HAP-1 (cell line): ENCODE measurements around the gene CDK6.
A peak's percentile ranks its signal among the peaks of the same experiment; 100 is the strongest.

Experiments used
- DNase-seq, 2 experiments: peaks; one replicate each; pipeline ENCODE4 v3.0.0-alpha.2; 2016 to 2020; ENCODE audit warnings: low spot score in 2 of 2
- H3K27me3 ChIP-seq: fragments of 250-450 bp; sonication (Bioruptor Pico); 2 replicates; pipeline ENCODE4 v1.5.1; 2020; ENCODE audit warnings: low read depth, mild to moderate bottlenecking, moderate library complexity
- H3K36me3 ChIP-seq: fragments of 250-450 bp; sonication (Bioruptor Pico); replicated peaks from 2 replicates; pipeline ENCODE4 v1.5.1; 2020; ENCODE audit warnings: mild to moderate bottlenecking
- H3K4me1 ChIP-seq: fragments of 250-450 bp; sonication (Bioruptor Pico); 2 replicates; pipeline ENCODE4 v1.5.1; 2020; ENCODE audit warnings: mild to moderate bottlenecking
- H3K4me3 ChIP-seq: fragments of 250-450 bp; sonication (Bioruptor Pico); 2 replicates; pipeline ENCODE4 v1.5.1; 2020; ENCODE audit warnings: mild to moderate bottlenecking, moderate library complexity
- H3K9me3 ChIP-seq: fragments of 250-450 bp; sonication (Bioruptor Pico); 2 replicates; pipeline ENCODE4 v1.5.1; 2020; ENCODE audit warnings: mild to moderate bottlenecking, moderate library complexity
- in situ Hi-C: fragments of 300-500 bp; cut with MboI; formaldehyde crosslinking; loops from 3 replicates; pipeline ENCODE4 v1.14.3; 2020; ENCODE audit warnings: low sequenced_read_pairs, inconsistent platforms, mixed read lengths

Gene CDK6

GRCh38 chr7:92624298-92624996 is 211.9 kb downstream of the CDK6 start:
- Histone ChIP-seq H3K9me3 (no peaks in the 10 kb centered on the region), H3K36me3 (no peaks in the 10 kb centered on the region), H3K27me3 (no peaks in the 10 kb centered on the region), H3K4me1 (no peaks in the 10 kb centered on the region), H3K4me3 (no peak overlapping the region)
- in situ Hi-C loops = loop anchor here (5.0 to 10.0 kb wide), 2 partner anchors 210 to 428 kb away; partner anchors contain the start of gene CDK6
- DNase-seq = no peak

GRCh38 chr7:92623544-92623943 is 212.8 kb downstream of the CDK6 start:
- H3K4me1 ChIP-seq = no peaks in the 10 kb centered on the region
- no peaks in the 10 kb centered on the region for H3K36me3 ChIP-seq
- DNase-seq = no peak
- H3K4me3 ChIP-seq = no peak overlapping the region
- H3K27me3 ChIP-seq = no peaks in the 10 kb centered on the region
- in situ Hi-C loops = loop anchor here (5.0 to 10.0 kb wide), 2 partner anchors 211 to 429 kb away; partner anchors contain the start of gene CDK6
- H3K9me3 ChIP-seq = no peaks in the 10 kb centered on the region

- Histone ChIP-seq H3K4me3 (no peak overlapping the region), H3K36me3 (no peaks in the 10 kb centered on the region), H3K4me1 (no peaks in the 10 kb centered on the region), H3K27me3 (no peaks in the 10 kb centered on the region), H3K9me3 (no peaks in the 10 kb centered on the region)
- no peak for DNase-seq
- in situ Hi-C loops = loop anchor here (5.0 to 10.0 kb wide), 2 partner anchors 212 to 430 kb away; partner anchors contain the start of gene CDK6
Observed at GRCh38 chr7:92622685-92623084, 213.7 kb downstream of the CDK6 start.

GRCh38 chr7:92622030-92622429 is 214.3 kb downstream of the CDK6 start:
- Histone ChIP-seq H3K36me3 (no peaks in the 10 kb centered on the region), H3K9me3 (no peaks in the 10 kb centered on the region), H3K27me3 (no peaks in the 10 kb centered on the region), H3K4me1 (no peaks in the 10 kb centered on the region), H3K4me3 (no peak overlapping the region)
- DNase-seq = no peak
- in situ Hi-C loops = loop anchor here (5.0 to 10.0 kb wide), 2 partner anchors 213 to 430 kb away; partner anchors contain the start of gene CDK6

GRCh38 chr7:92621561-92622023 is 214.8 kb downstream of the CDK6 start:
- DNase-seq = no peak
- Histone ChIP-seq H3K9me3 (no peaks in the 10 kb centered on the region), H3K36me3 (no peaks in the 10 kb centered on the region), H3K4me3 (no peak overlapping the region), H3K4me1 (no peaks in the 10 kb centered on the region), H3K27me3 (no peaks in the 10 kb centered on the region)
- in situ Hi-C loops = loop anchor here (5.0 to 10.0 kb wide), 2 partner anchors 213 to 431 kb away; partner anchors contain the start of gene CDK6

GRCh38 chr7:92621026-92621540 is 215.3 kb downstream of the CDK6 start:
- H3K9me3 ChIP-seq = no peaks in the 10 kb centered on the region
- no peak overlapping the region for H3K4me3 ChIP-seq
- H3K27me3 ChIP-seq = no peaks in the 10 kb centered on the region
- in situ Hi-C loops = loop anchor here (5.0 to 10.0 kb wide), 2 partner anchors 214 to 431 kb away; partner anchors contain the start of gene CDK6
- no peaks in the 10 kb centered on the region for H3K36me3 ChIP-seq
- no peaks in the 10 kb centered on the region for H3K4me1 ChIP-seq
- peak; percentile 77 to 80 for DNase-seq

- in situ Hi-C loops = no loop called here
- no peaks in the 10 kb centered on the region for H3K27me3 ChIP-seq
- DNase-seq = no peak
- H3K4me3 ChIP-seq = no peak overlapping the region
- no peaks in the 10 kb centered on the region; the same call in 1 of the 2 replicates for H3K36me3 ChIP-seq
- no peaks in the 10 kb centered on the region for H3K4me1 ChIP-seq
- H3K9me3 ChIP-seq = no peaks in the 10 kb centered on the region
Observed at GRCh38 chr7:92615861-92616260, 220.5 kb downstream of the CDK6 start.

GRCh38 chr7:92614660-92615174 is 221.7 kb downstream of the CDK6 start:
- no peak overlapping the region for H3K4me3 ChIP-seq
- no peaks in the 10 kb centered on the region for H3K4me1 ChIP-seq
- no peaks in the 10 kb centered on the region for H3K9me3 ChIP-seq
- in situ Hi-C loops = no loop called here
- H3K27me3 ChIP-seq = no peaks in the 10 kb centered on the region
- no peak for DNase-seq
- H3K36me3 ChIP-seq = no peaks in the 10 kb centered on the region; the same call in 1 of the 2 replicates

GRCh38 chr7:92613720-92614119 is 222.7 kb downstream of the CDK6 start:
- in situ Hi-C loops = no loop called here
- Histone ChIP-seq H3K4me1 (no peaks in the 10 kb centered on the region), H3K27me3 (no peaks in the 10 kb centered on the region), H3K9me3 (no peaks in the 10 kb centered on the region), H3K36me3 (no peaks in the 10 kb centered on the region; the same call in 1 of the 2 replicates), H3K4me3 (no peak overlapping the region)
- no peak for DNase-seq

- no peaks in the 10 kb centered on the region for H3K27me3 ChIP-seq
- DNase-seq = no peak
- in situ Hi-C loops = no loop called here
- H3K4me3 ChIP-seq = no peak overlapping the region
- H3K36me3 ChIP-seq = no peaks in the 10 kb centered on the region; the same call in 1 of the 2 replicates
- H3K4me1 ChIP-seq = no peaks in the 10 kb centered on the region
- H3K9me3 ChIP-seq = no peaks in the 10 kb centered on the region
Observed at GRCh38 chr7:92613214-92613613, 223.2 kb downstream of the CDK6 start.

GRCh38 chr7:92612501-92612900 is 223.9 kb downstream of the CDK6 start:
- H3K27me3 ChIP-seq = no peaks in the 10 kb centered on the region
- H3K9me3 ChIP-seq = no peaks in the 10 kb centered on the region
- no peaks in the 10 kb centered on the region for H3K4me1 ChIP-seq
- in situ Hi-C loops = no loop called here
- H3K36me3 ChIP-seq = no peaks in the 10 kb centered on the region; the same call in 1 of the 2 replicates
- no peak overlapping the region for H3K4me3 ChIP-seq
- DNase-seq = no peak

GRCh38 chr7:92611735-92612134 is 224.6 kb downstream of the CDK6 start:
- H3K4me3 ChIP-seq = no peak overlapping the region
- no peaks in the 10 kb centered on the region for H3K4me1 ChIP-seq
- DNase-seq = no peak
- no peaks in the 10 kb centered on the region for H3K9me3 ChIP-seq
- H3K36me3 ChIP-seq = no peaks in the 10 kb centered on the region; the same call in 1 of the 2 replicates
- H3K27me3 ChIP-seq = no peaks in the 10 kb centered on the region
- in situ Hi-C loops = no loop called here

- H3K36me3 ChIP-seq = no peaks in the 10 kb centered on the region; the same call in 1 of the 2 replicates
- no peak overlapping the region for H3K4me3 ChIP-seq
- in situ Hi-C loops = no loop called here
- DNase-seq = no peak
- H3K4me1 ChIP-seq = no peaks in the 10 kb centered on the region
- no peaks in the 10 kb centered on the region for H3K9me3 ChIP-seq
- no peaks in the 10 kb centered on the region for H3K27me3 ChIP-seq
Observed at GRCh38 chr7:92609921-92610518, 226.4 kb downstream of the CDK6 start.
